HepG2 (cell line): ENCODE measurements around the gene SOCS1. TPM values are rescaled to one million over a fixed set of nuclear protein-coding genes. Genes with fewer than 3 reads are reported as not detected.

Experiments used
- AHR ChIP-seq: IDR thresholded peaks from 2 replicates; pipeline ENCODE4 v1.6.1; 2018; ENCODE audit warnings: missing genetic modification reagents, missing compliant biosample characterization
- CHD4 ChIP-seq: fragments of 200-600 bp; sonication (generic); IDR thresholded peaks from 2 replicates; pipeline ENCODE4 v1.7.0; 2017; ENCODE audit warnings: mild to moderate bottlenecking, low read length, borderline replicate concordance
- CREB1 ChIP-seq, 2 experiments: fragments of 450-650 bp in 1 of 2; IDR thresholded peaks; 2 replicates each; pipeline ENCODE4 v1.6.1; 2016 to 2017; ENCODE audit warnings: control low read depth in 1 of 2, mild to moderate bottlenecking in 1 of 2, missing compliant biosample characterization in 1 of 2, missing genetic modification characterization in 1 of 2
- EHMT2 ChIP-seq: fragments of 200-600 bp; sonication (generic); IDR thresholded peaks from 2 replicates; pipeline ENCODE4 v1.7.0; 2017; ENCODE audit warnings: antibody characterized with exemption, low read depth, low read length, borderline replicate concordance
- KMT2A ChIP-seq: sonication (generic); formaldehyde crosslinking; IDR thresholded peaks from 2 replicates; pipeline ENCODE4 v1.4.0; 2020; ENCODE audit warnings: missing genetic modification reagents
- MIER3 ChIP-seq: IDR thresholded peaks from 2 replicates; pipeline ENCODE4 v1.6.1; 2016; ENCODE audit warnings: missing compliant biosample characterization, borderline replicate concordance
- NFRKB ChIP-seq: fragments of 450-650 bp; IDR thresholded peaks from 2 replicates; pipeline ENCODE4 v1.6.1; 2017
- NR2F2 ChIP-seq: IDR thresholded peaks from 2 replicates; pipeline ENCODE4 v1.6.1; 2012; ENCODE audit warnings: low read depth, inconsistent platforms, borderline replicate concordance
- PHF21A ChIP-seq: sonication (generic); formaldehyde crosslinking; IDR thresholded peaks from 2 replicates; pipeline ENCODE4 v1.5.0; 2020; ENCODE audit warnings: mild to moderate bottlenecking, missing genetic modification reagents
- PTBP1 ChIP-seq: fragments of 200-400 bp; formaldehyde crosslinking; IDR thresholded peaks from 2 replicates; pipeline ENCODE4 v1.6.1; 2018; ENCODE audit warnings: low read length, low read depth; ENCODE audit not compliant: poor library complexity, severe bottlenecking
- SAP130 ChIP-seq: IDR thresholded peaks from 2 replicates; pipeline ENCODE4 v1.6.1; 2016; ENCODE audit warnings: low read depth
- ZNF160 ChIP-seq: sonication (generic); formaldehyde crosslinking; IDR thresholded peaks from 2 replicates; pipeline ENCODE4 v1.8.0; 2022; ENCODE audit warnings: mild to moderate bottlenecking, inconsistent platforms, missing genetic modification reagents
- ZNF33B ChIP-seq: sonication (generic); formaldehyde crosslinking; IDR thresholded peaks from 2 replicates; pipeline ENCODE4 v1.5.1; 2020; ENCODE audit warnings: mild to moderate bottlenecking, missing genetic modification reagents
- ZNF619 ChIP-seq: sonication (generic); formaldehyde crosslinking; IDR thresholded peaks from 2 replicates; pipeline ENCODE4 v1.4.0; 2020; ENCODE audit warnings: mild to moderate bottlenecking, missing genetic modification reagents
- ZNF629 ChIP-seq: sonication (generic); formaldehyde crosslinking; conservative IDR thresholded peaks from 2 replicates; pipeline ENCODE4 v1.5.0; 2020; ENCODE audit warnings: missing genetic modification reagents
- ZNF713 ChIP-seq: sonication (generic); formaldehyde crosslinking; IDR thresholded peaks from 2 replicates; pipeline ENCODE4 v1.4.0; 2020; ENCODE audit warnings: mild to moderate bottlenecking, missing genetic modification reagents
- ZNF850 ChIP-seq: sonication (generic); formaldehyde crosslinking; conservative IDR thresholded peaks from 2 replicates; pipeline ENCODE4 v1.9.0; 2021; ENCODE audit warnings: mild to moderate bottlenecking, missing genetic modification reagents
- polyA plus RNA-seq, 8 experiments: library from polyadenylated mRNA; depleted of rRNA in 3 of 8; stranded (reverse) in 7 of 8; unstranded in 1 of 8; fragments of >200 nt; fragmentation: Illumina TruSeq in 4 of 8; extraction: Trizol in 4 of 8; gene quantifications; 2 replicates each; pipeline versions ENCODE4 v1.2.1 to v1.2.3, GENCODE V29; 2011 to 2016; ENCODE audit warnings: low read depth in 4 of 8, missing spikeins in 1 of 8, mixed read lengths in 1 of 8; ENCODE audit not compliant: insufficient read depth in 1 of 8
- total RNA-seq, 5 experiments: library from RNA; depleted of rRNA; stranded (reverse); fragments of >200 nt; fragmentation: Illumina TruSeq; extraction: Trizol; gene quantifications; 2 replicates each; pipeline ENCODE4 v1.2.3, GENCODE V29; 2016; ENCODE audit warnings: low read depth in 1 of 5
- TF ChIP-seq, protein P1 (sequence below): sonication (generic); formaldehyde crosslinking; IDR thresholded peaks from 2 replicates; pipeline ENCODE4 v1.4.0; 2020; ENCODE audit warnings: missing genetic modification reagents
- TF ChIP-seq, protein P2 (sequence below): sonication (generic); formaldehyde crosslinking; IDR thresholded peaks from 2 replicates; pipeline ENCODE4 v1.4.0; 2020; ENCODE audit warnings: missing genetic modification reagents
- TF ChIP-seq, protein P3 (sequence below): sonication (generic); formaldehyde crosslinking; IDR thresholded peaks from 2 replicates; pipeline ENCODE4 v1.8.0; 2022; ENCODE audit warnings: missing genetic modification reagents, mild to moderate bottlenecking, moderate library complexity, borderline replicate concordance
- TF ChIP-seq, protein P4 (sequence below): IDR thresholded peaks from 2 replicates; pipeline ENCODE4 v1.6.1; 2016; ENCODE audit warnings: low read depth, borderline replicate concordance
- TF ChIP-seq, protein P5 (sequence below): IDR thresholded peaks from 2 replicates; pipeline ENCODE4 v1.6.1; 2012; ENCODE audit warnings: low read depth, low read length, improper control_type of control experiment

SOCS1 gene
- total and polyA plus RNA-seq, 2 of the 13 experiments (the other 11 are each of a cell fraction or from before 2014, with no cell fraction given), result 5.3 to 6.3 TPM

DNA sequence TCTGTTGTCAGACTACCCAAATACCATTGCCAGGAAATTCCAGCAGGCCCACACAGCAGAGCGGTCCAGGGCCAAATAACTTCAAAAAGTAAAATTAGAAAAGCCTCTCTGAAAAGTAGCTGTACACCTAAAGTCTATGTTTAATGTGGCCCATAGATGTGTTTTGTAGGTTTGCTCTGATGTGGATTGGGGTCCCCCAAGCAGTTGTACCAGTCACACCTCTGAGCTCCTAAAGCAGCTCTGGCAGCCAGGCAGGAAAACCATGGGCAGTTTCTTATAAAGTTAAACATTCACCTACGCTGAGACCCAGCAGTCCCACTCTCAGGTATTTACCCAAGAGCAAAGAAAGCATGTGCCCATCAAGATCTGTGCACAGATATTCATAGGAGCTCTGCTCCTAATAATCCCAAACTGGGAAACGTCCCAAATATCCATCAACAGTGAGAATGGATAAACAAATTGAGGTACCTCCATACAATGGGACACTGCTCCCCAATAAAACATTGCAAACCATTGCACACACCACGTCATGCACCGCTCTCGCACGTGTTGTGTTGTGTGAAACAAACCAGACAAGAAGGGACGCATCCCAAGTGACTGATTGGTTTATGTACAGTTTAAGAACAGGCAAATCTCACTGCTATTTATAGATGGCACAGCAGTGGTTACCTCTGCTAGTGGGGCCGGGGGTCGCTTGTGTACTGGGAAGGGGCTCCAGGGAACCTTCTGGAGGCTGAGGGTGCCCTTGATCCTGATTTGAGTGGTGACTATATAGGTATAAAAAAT, 40.9 kb upstream of the SOCS1 start (continued):
- TF ChIP-seq ZNF850, result no peak; the same call in 1 of the 2 replicates
- no peak for TF ChIP-seq ZNF33B (CRISPR knock-in tag)
- peak; percentile 50 for TF ChIP-seq MIER3 (CRISPR knock-in tag)
- peak; percentile 76 for TF ChIP-seq CREB1 (IDR thresholded peaks at IDR 0.05)
- no peak for TF ChIP-seq CREB1 (CRISPR knock-in tag; IDR thresholded peaks at IDR 0.05)
- TF ChIP-seq ZNF713 (CRISPR knock-in tag), result no peak
- TF ChIP-seq, protein P1, sequence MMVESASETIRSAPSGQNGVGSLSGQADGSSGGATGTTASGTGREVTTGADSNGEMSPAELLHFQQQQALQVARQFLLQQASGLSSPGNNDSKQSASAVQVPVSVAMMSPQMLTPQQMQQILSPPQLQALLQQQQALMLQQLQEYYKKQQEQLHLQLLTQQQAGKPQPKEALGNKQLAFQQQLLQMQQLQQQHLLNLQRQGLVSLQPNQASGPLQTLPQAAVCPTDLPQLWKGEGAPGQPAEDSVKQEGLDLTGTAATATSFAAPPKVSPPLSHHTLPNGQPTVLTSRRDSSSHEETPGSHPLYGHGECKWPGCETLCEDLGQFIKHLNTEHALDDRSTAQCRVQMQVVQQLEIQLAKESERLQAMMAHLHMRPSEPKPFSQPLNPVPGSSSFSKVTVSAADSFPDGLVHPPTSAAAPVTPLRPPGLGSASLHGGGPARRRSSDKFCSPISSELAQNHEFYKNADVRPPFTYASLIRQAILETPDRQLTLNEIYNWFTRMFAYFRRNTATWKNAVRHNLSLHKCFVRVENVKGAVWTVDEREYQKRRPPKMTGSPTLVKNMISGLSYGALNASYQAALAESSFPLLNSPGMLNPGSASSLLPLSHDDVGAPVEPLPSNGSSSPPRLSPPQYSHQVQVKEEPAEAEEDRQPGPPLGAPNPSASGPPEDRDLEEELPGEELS (CRISPR knock-in tag), result peak; percentile 84; the same call in 1 of the 2 replicates
- TF ChIP-seq SAP130 (CRISPR knock-in tag), result peak; percentile 91
- 0 out of 2 replicates have a peak, but pooled peaks have one; percentile 14 for TF ChIP-seq ZNF160
- no peak for TF ChIP-seq AHR (CRISPR knock-in tag)
- TF ChIP-seq KMT2A (CRISPR knock-in tag), result peak; percentile 20; the same call in 1 of the 2 replicates
- no peak for TF ChIP-seq NR2F2
- TF ChIP-seq ZNF629 (CRISPR knock-in tag), result peak; percentile 35
- TF ChIP-seq, protein P2, sequence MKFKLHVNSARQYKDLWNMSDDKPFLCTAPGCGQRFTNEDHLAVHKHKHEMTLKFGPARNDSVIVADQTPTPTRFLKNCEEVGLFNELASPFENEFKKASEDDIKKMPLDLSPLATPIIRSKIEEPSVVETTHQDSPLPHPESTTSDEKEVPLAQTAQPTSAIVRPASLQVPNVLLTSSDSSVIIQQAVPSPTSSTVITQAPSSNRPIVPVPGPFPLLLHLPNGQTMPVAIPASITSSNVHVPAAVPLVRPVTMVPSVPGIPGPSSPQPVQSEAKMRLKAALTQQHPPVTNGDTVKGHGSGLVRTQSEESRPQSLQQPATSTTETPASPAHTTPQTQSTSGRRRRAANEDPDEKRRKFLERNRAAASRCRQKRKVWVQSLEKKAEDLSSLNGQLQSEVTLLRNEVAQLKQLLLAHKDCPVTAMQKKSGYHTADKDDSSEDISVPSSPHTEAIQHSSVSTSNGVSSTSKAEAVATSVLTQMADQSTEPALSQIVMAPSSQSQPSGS, result peak; percentile 36
- TF ChIP-seq CHD4, result no peak; the same call in 1 of the 2 replicates
- TF ChIP-seq, protein P3, sequence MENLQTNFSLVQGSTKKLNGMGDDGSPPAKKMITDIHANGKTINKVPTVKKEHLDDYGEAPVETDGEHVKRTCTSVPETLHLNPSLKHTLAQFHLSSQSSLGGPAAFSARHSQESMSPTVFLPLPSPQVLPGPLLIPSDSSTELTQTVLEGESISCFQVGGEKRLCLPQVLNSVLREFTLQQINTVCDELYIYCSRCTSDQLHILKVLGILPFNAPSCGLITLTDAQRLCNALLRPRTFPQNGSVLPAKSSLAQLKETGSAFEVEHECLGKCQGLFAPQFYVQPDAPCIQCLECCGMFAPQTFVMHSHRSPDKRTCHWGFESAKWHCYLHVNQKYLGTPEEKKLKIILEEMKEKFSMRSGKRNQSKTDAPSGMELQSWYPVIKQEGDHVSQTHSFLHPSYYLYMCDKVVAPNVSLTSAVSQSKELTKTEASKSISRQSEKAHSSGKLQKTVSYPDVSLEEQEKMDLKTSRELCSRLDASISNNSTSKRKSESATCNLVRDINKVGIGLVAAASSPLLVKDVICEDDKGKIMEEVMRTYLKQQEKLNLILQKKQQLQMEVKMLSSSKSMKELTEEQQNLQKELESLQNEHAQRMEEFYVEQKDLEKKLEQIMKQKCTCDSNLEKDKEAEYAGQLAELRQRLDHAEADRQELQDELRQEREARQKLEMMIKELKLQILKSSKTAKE (CRISPR knock-in tag), result no peak
- TF ChIP-seq, protein P4, sequence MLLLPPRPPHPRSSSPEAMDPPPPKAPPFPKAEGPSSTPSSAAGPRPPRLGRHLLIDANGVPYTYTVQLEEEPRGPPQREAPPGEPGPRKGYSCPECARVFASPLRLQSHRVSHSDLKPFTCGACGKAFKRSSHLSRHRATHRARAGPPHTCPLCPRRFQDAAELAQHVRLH (CRISPR knock-in tag), result peak; percentile 59; the same call in 1 of the 2 replicates
- TF ChIP-seq ZNF619 (CRISPR knock-in tag), result peak; percentile 66; the same call in 1 of the 2 replicates
- TF ChIP-seq NFRKB, result no peak
- TF ChIP-seq, protein P5, sequence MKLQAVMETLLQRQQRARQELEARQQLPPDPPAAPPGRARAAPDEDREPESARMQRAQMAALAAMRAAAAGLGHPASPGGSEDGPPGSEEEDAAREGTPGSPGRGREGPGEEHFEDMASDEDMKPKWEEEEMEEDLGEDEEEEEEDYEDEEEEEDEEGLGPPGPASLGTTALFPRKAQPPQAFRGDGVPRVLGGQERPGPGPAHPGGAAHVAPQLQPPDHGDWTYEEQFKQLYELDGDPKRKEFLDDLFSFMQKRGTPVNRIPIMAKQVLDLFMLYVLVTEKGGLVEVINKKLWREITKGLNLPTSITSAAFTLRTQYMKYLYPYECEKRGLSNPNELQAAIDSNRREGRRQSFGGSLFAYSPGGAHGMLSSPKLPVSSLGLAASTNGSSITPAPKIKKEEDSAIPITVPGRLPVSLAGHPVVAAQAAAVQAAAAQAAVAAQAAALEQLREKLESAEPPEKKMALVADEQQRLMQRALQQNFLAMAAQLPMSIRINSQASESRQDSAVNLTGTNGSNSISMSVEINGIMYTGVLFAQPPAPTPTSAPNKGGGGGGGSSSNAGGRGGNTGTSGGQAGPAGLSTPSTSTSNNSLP, result peak; percentile 38
- TF ChIP-seq EHMT2, result no peak; the same call in 1 of the 2 replicates
- TF ChIP-seq PTBP1, result no peak
- TF ChIP-seq PHF21A (CRISPR knock-in tag), result peak; percentile 80; the same call in 1 of the 2 replicates
